HepG2 (cell line): ENCODE data around the gene GNA15. TPM values are rescaled to one million over a fixed set of nuclear protein-coding genes. Genes with fewer than 3 reads are reported as not detected.
"Not testable (repeated sequence)": the region's sequence is repeated elsewhere in the genome, so short reads cannot be mapped to it uniquely, and the experiment has no call there.

Source experiments
- ATAC-seq: fragments of 200-7000 bp; cut with Tn5 transposase; 3 replicates; pipeline ENCODE4 v1.9.1; 2020; ENCODE audit warnings: mild to moderate bottlenecking, moderate library complexity
- BruUV-seq: library from RNA; stranded (reverse); fragments of 400-500 nt; replicated peaks from 2 replicates; lab custom pipeline; 2021; lab: Mats Ljungman, UMichigan
- CTCF ChIA-PET: fragments of 300-600 bp; formaldehyde crosslinking; extraction: SDS; loops from one replicate; lab custom pipeline; 2021; ENCODE audit warnings: low total read pairs, inconsistent platforms, low intra/inter-chr PET ratio; lab: Yijun Ruan, JAX
- POLR2A ChIA-PET: fragments of 350-600 bp; sonication (Branson Sonifier 250); formaldehyde crosslinking; loops from one replicate; lab custom pipeline; 2020; ENCODE audit warnings: antibody characterized with exemption, inconsistent platforms; lab: Yijun Ruan, JAX
- DNase-seq: peaks from one replicate; pipeline ENCODE4 v3.0.0-alpha.2; 2015; ENCODE audit warnings: low spot score
- FAIRE-seq: peaks from 3 replicates; lab custom pipeline; 2011; peaks lifted over from hg19 to GRCh38; lab: Jason Lieb, UNC
- H2AFZ ChIP-seq: one replicate; pipeline ENCODE4 v1.6.1; 2011; ENCODE audit warnings: low read length, inconsistent platforms
- H3K27ac ChIP-seq: fragments of 300-600 bp; 3 replicates; pipeline ENCODE4 v1.8.0; 2011; ENCODE audit warnings: mixed run types, mild to moderate bottlenecking, mixed read lengths, low read length, inconsistent platforms; ENCODE audit not compliant: insufficient read depth; ENCODE audit errors: extremely low read length
- H3K27me3 ChIP-seq, 2 experiments: fragments of 200-600 bp in 1 of 2; 2 replicates in 1 of 2; 3 replicates in 1 of 2; pipeline versions ENCODE4 v1.6.0 to v1.8.0; 2011; ENCODE audit warnings: low read length in 2 of 2, mild to moderate bottlenecking in 2 of 2, moderate library complexity in 2 of 2, inconsistent platforms in 1 of 2; ENCODE audit not compliant: insufficient read depth in 2 of 2, control insufficient read depth in 1 of 2
- H3K36me3 ChIP-seq, 2 experiments: fragments of 200-600 bp in 1 of 2; replicated peaks in 1 of 2; 2 replicates in 1 of 2; 3 replicates in 1 of 2; pipeline versions ENCODE4 v1.5.1 to v1.8.0; 2011; ENCODE audit warnings: low read length in 2 of 2, inconsistent platforms in 1 of 2; ENCODE audit not compliant: insufficient read depth in 2 of 2, control insufficient read depth in 1 of 2
- H3K4me1 ChIP-seq: 2 replicates; pipeline ENCODE4 v1.5.1; 2012; ENCODE audit warnings: low read length, inconsistent platforms; ENCODE audit not compliant: insufficient read depth
- H3K4me2 ChIP-seq: 2 replicates; pipeline ENCODE4 v1.6.0; 2011; ENCODE audit warnings: low read depth, low read length, inconsistent platforms
- H3K4me3 ChIP-seq, 3 experiments: fragments of 200-600 bp in 1 of 3; sonication (generic), shearing (Covaris generic) in 1 of 3; replicated peaks in 1 of 3; 2 replicates each; pipeline ENCODE4 v1.5.1; 2011 to 2016; ENCODE audit warnings: low read length in 3 of 3, inconsistent platforms in 2 of 3, low read depth in 2 of 3, mild to moderate bottlenecking in 2 of 3, control low read depth in 1 of 3, mixed read lengths in 1 of 3; ENCODE audit not compliant: insufficient read depth in 1 of 3
- H3K79me2 ChIP-seq: one replicate; pipeline ENCODE4 v1.6.1; 2011; ENCODE audit warnings: low read length, inconsistent platforms; ENCODE audit not compliant: insufficient read depth
- H3K9ac ChIP-seq: 2 replicates; pipeline ENCODE4 v1.6.0; 2011; ENCODE audit warnings: mild to moderate bottlenecking, low read depth, low read length, inconsistent platforms; ENCODE audit not compliant: insufficient read depth
- H3K9me3 ChIP-seq: 2 replicates; pipeline ENCODE4 v1.5.1; 2012; ENCODE audit warnings: mild to moderate bottlenecking, low read length
- H4K20me1 ChIP-seq: 2 replicates; pipeline ENCODE4 v1.6.0; 2011; ENCODE audit warnings: inconsistent platforms, mild to moderate bottlenecking, low read length, moderate library complexity; ENCODE audit not compliant: insufficient read depth
- ETV5 ChIP-seq: IDR thresholded peaks from 2 replicates; pipeline ENCODE4 v1.6.1; 2018; ENCODE audit warnings: missing biosample characterization, missing genetic modification reagents, inconsistent platforms, borderline replicate concordance
- FOSL2 ChIP-seq: sonication (generic); formaldehyde crosslinking; IDR thresholded peaks from 2 replicates; pipeline ENCODE4 v1.4.0; 2020; ENCODE audit warnings: missing genetic modification reagents
- GABPA ChIP-seq, 2 experiments: IDR thresholded peaks; 2 replicates each; pipeline ENCODE4 v1.6.1; 2011 to 2016; ENCODE audit warnings: low read depth in 2 of 2, low read length in 1 of 2, missing biosample characterization in 1 of 2, missing genetic modification characterization in 1 of 2
- ISX ChIP-seq: sonication (generic); formaldehyde crosslinking; conservative IDR thresholded peaks from 2 replicates; pipeline ENCODE4 v1.5.0; 2020; ENCODE audit warnings: missing genetic modification reagents
- ZKSCAN8 ChIP-seq: IDR thresholded peaks from 2 replicates; pipeline ENCODE4 v1.6.1; 2016; ENCODE audit warnings: borderline replicate concordance, missing genetic modification reagents, missing compliant biosample characterization
- ZMYM2 ChIP-seq: sonication (generic); formaldehyde crosslinking; IDR thresholded peaks from 2 replicates; pipeline ENCODE4 v1.8.0; 2022; ENCODE audit warnings: mild to moderate bottlenecking, missing genetic modification reagents
- ZNF282 ChIP-seq: fragments of 450-650 bp; IDR thresholded peaks from 2 replicates; pipeline ENCODE4 v1.6.1; 2018; ENCODE audit not compliant: partially characterized antibody
- ZNF407 ChIP-seq: sonication (generic); formaldehyde crosslinking; IDR thresholded peaks from one replicate; pipeline ENCODE4 v1.5.1; 2020; ENCODE audit warnings: mild to moderate bottlenecking, missing genetic modification reagents; ENCODE audit errors: not compliant biosample characterization
- ZNF629 ChIP-seq: sonication (generic); formaldehyde crosslinking; conservative IDR thresholded peaks from 2 replicates; pipeline ENCODE4 v1.5.0; 2020; ENCODE audit warnings: missing genetic modification reagents
- WGBS: methylation state at CpG from one replicate; pipeline ENCODE4 v1.1.6; 2017; ENCODE audit warnings: low lambda C conversion rate; 5-methylcytosine and 5-hydroxymethylcytosine counted together
- in situ Hi-C: cut with HindIII; loops from 2 replicates; pipeline ENCODE4 v1.10.0; 2017; ENCODE audit warnings: low pct_unique_long_range_greater_than_20kb; ENCODE audit not compliant: extremely low pct_ligation_motif_present
- intact Hi-C: fragments of 100-400 bp; cut with micrococcal nuclease; formaldehyde crosslinking; loops from one replicate; pipeline ENCODE4 v1.10.0; 2022; ENCODE audit not compliant: unreplicated experiment
- polyA plus RNA-seq, 8 experiments: library from polyadenylated mRNA; depleted of rRNA in 3 of 8; stranded (reverse) in 7 of 8; unstranded in 1 of 8; fragments of >200 nt; fragmentation: Illumina TruSeq in 4 of 8; extraction: Trizol in 4 of 8; gene quantifications; 2 replicates each; pipeline versions ENCODE4 v1.2.1 to v1.2.3, GENCODE V29; 2011 to 2016; ENCODE audit warnings: low read depth in 4 of 8, missing spikeins in 1 of 8, mixed read lengths in 1 of 8; ENCODE audit not compliant: insufficient read depth in 1 of 8
- total RNA-seq, 5 experiments: library from RNA; depleted of rRNA; stranded (reverse); fragments of >200 nt; fragmentation: Illumina TruSeq; extraction: Trizol; gene quantifications; 2 replicates each; pipeline ENCODE4 v1.2.3, GENCODE V29; 2016; ENCODE audit warnings: low read depth in 1 of 5

GNA15 gene
- total and polyA plus RNA-seq, 2 of the 13 experiments (the other 11 are each of a cell fraction or from before 2014, with no cell fraction given) = not detected

GRCh38 chr19:3154447-3154846, 18.6 kb downstream of the GNA15 start:
- intact Hi-C loops, H3K36me3 ChIP-seq, H3K4me2 ChIP-seq, H3K9ac ChIP-seq, FAIRE-seq, DNase-seq, BruUV-seq, H3K4me3 ChIP-seq, ATAC-seq, H2AFZ ChIP-seq, H4K20me1 ChIP-seq, POLR2A ChIA-PET, CTCF ChIA-PET, in situ Hi-C loops, H3K27ac ChIP-seq, H3K9me3 ChIP-seq, H3K79me2 ChIP-seq: not testable (repeated sequence)
- H3K27me3 ChIP-seq = peaks cover 0 to 20% of the 10 kb centered on the region in 2 experiments; a peak in 2 of 5 replicates
- H3K4me1 ChIP-seq = peaks cover 11% of the 10 kb centered on the region
- WGBS = 18% methylated on average over 3 of the region's 3 CpGs

DNA sequence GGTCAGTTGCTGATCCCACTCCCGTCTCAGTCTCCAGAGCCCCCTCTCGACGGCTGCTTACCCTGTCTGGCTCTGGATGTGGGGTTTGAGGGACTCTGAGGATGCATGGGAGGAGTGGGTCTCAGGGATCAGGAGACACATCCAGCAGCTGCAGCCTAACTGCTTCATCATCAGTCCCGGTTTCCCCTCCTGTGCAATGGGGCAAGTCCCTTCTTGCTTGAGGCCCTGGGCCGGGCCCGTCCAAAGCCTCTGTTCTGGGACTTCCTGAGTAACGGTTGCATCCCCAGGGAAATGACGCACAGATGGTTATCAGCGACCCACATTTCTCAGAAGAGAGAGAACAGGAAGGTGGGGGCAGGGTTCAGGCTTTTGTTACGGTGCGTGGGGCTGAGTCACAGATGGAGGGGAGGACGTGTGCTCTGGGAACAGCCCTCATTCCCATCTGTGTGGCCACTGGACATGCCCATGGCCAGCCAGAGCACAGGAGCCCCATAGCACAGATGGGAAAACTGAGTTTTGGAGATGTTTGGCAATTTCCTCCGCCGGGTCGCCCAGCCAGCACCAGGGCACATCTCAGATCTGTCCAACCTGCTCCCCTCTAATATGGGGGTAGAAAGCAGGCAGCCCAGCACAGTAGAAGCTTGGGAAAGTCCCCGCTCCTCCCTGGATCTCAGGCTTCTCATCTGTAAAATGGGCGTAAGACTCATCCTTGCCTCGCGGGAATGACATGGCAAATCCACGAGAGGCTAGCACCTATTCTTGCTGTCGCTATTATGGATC, 19.3 kb downstream of the GNA15 start:
- ChIA-PET CTCF (no interaction called here), POLR2A (no interaction called here)
- no peaks in the 10 kb centered on the region for H3K36me3 ChIP-seq
- no peaks in the 10 kb centered on the region for H4K20me1 ChIP-seq
- DNase-seq (peak; percentile 50), ATAC-seq (no peak; the same call in 2 of the 3 replicates), FAIRE-seq (no peak)
- no peak overlapping the region for H2AFZ ChIP-seq
- H3K27ac ChIP-seq = no peak overlapping the region
- no peak overlapping the region for H3K9ac ChIP-seq
- peaks cover 0 to 18% of the 10 kb centered on the region in 2 experiments; a peak in 1 of 5 replicates for H3K27me3 ChIP-seq
- intact Hi-C loops (no loop called here), in situ Hi-C loops (no loop called here)
- 13% methylated on average over 8 of the region's 21 CpGs for WGBS
- no peak overlapping the region for H3K4me3 ChIP-seq
- H3K79me2 ChIP-seq = no peaks in the 10 kb centered on the region
- BruUV-seq = no TSS peak
- no peak overlapping the region for H3K4me2 ChIP-seq
- H3K9me3 ChIP-seq = no peaks in the 10 kb centered on the region
- peaks cover 11% of the 10 kb centered on the region for H3K4me1 ChIP-seq
- TF ChIP-seq ZNF407 (CRISPR knock-in tag) (no peak), GABPA (IDR thresholded peaks at IDR 0.05; ENCODE audit: low read depth, low read length) (no peak), GABPA (CRISPR knock-in tag; IDR thresholded peaks at IDR 0.05; ENCODE audit: low read depth) (0 out of 2 replicates have a peak, but pooled peaks have one; percentile 13), ZNF629 (CRISPR knock-in tag) (peak; percentile 83), ZMYM2 (CRISPR knock-in tag) (0 out of 2 replicates have a peak, but pooled peaks have one; percentile 33), ZNF282 (no peak), ETV5 (peak; percentile 25; the same call in 1 of the 2 replicates), FOSL2 (CRISPR knock-in tag) (peak; percentile 64), ZKSCAN8 (CRISPR knock-in tag) (no peak), ISX (CRISPR knock-in tag) (no peak)
